Keratinocyte (primary cell): ENCODE data around the gene GNAI1. TPM values are rescaled to one million over a fixed set of nuclear protein-coding genes. Genes with fewer than 3 reads are reported as not detected.
A peak's percentile ranks its signal among the peaks of the same experiment; 100 is the strongest.

Experiments
- DNase-seq: peaks from one replicate; pipeline ENCODE4 v3.0.0-alpha.2; 2011; ENCODE audit warnings: low read depth, missing footprints, low spot score
- FAIRE-seq: peaks from 2 replicates; lab custom pipeline; 2011; peaks lifted over from hg19 to GRCh38; lab: Jason Lieb, UNC
- H2AFZ ChIP-seq: 2 replicates; pipeline ENCODE4 v1.6.0; 2012; ENCODE audit warnings: low read length, control low read depth, inconsistent platforms; ENCODE audit not compliant: control insufficient read depth
- H3K27ac ChIP-seq: 2 replicates; pipeline ENCODE4 v1.5.1; 2011; ENCODE audit warnings: low read length; ENCODE audit not compliant: control insufficient read depth, insufficient read depth
- H3K27me3 ChIP-seq: 3 replicates; pipeline ENCODE4 v1.6.0; 2011; ENCODE audit warnings: low read length; ENCODE audit not compliant: control insufficient read depth, insufficient read depth; ENCODE audit errors: extremely low read depth
- H3K36me3 ChIP-seq, 2 experiments: 2 replicates in 1 of 2; 3 replicates in 1 of 2; pipeline ENCODE4 v1.5.1; 2011; ENCODE audit warnings: low read length in 2 of 2, mild to moderate bottlenecking in 1 of 2; ENCODE audit not compliant: control insufficient read depth in 2 of 2, insufficient read depth in 2 of 2; ENCODE audit errors: extremely low read depth in 1 of 2
- H3K4me1 ChIP-seq: 3 replicates; pipeline ENCODE4 v1.5.1; 2011; ENCODE audit warnings: low read length; ENCODE audit not compliant: control insufficient read depth, insufficient read depth; ENCODE audit errors: extremely low read depth
- H3K4me2 ChIP-seq: 3 replicates; pipeline ENCODE4 v1.6.0; 2011; ENCODE audit warnings: low read depth, low read length; ENCODE audit not compliant: control insufficient read depth, insufficient read depth; ENCODE audit errors: extremely low read depth
- H3K4me3 ChIP-seq, 3 experiments: fragments of 200-600 bp in 1 of 3; sonication (generic) in 1 of 3; 2 replicates in 2 of 3; 3 replicates in 1 of 3; pipeline ENCODE4 v1.5.1; 2011 to 2016; ENCODE audit warnings: low read length in 3 of 3, mild to moderate bottlenecking in 3 of 3, control low read depth in 2 of 3, inconsistent platforms in 1 of 3, low read depth in 1 of 3, mixed read lengths in 1 of 3, mixed run types in 1 of 3, moderate library complexity in 1 of 3; ENCODE audit not compliant: control insufficient read depth in 2 of 3, insufficient read depth in 2 of 3; ENCODE audit errors: extremely low read depth in 1 of 3
- H3K79me2 ChIP-seq: 2 replicates; pipeline ENCODE4 v1.6.0; 2012; ENCODE audit warnings: low read length; ENCODE audit not compliant: control insufficient read depth, insufficient read depth
- H3K9ac ChIP-seq: 3 replicates; pipeline ENCODE4 v1.6.0; 2011; ENCODE audit warnings: low read length; ENCODE audit not compliant: control insufficient read depth, insufficient read depth; ENCODE audit errors: extremely low read depth
- H3K9me1 ChIP-seq: 3 replicates; pipeline ENCODE4 v1.6.0; 2011; ENCODE audit warnings: low read length; ENCODE audit not compliant: control insufficient read depth, insufficient read depth; ENCODE audit errors: extremely low read depth
- H3K9me3 ChIP-seq: 2 replicates; pipeline ENCODE4 v1.5.1; 2012; ENCODE audit warnings: low read depth, low read length; ENCODE audit not compliant: control insufficient read depth
- H4K20me1 ChIP-seq: 3 replicates; pipeline ENCODE4 v1.6.0; 2011; ENCODE audit warnings: low read length; ENCODE audit not compliant: control insufficient read depth, insufficient read depth; ENCODE audit errors: extremely low read depth
- EZH2 ChIP-seq: IDR thresholded peaks from one replicate; pipeline ENCODE4 v1.6.1; 2012; ENCODE audit warnings: inconsistent platforms, mild to moderate bottlenecking, low read length, moderate library complexity
- dilution Hi-C: fragments of 300-500 bp; cut with MboI; formaldehyde crosslinking; loops from one replicate; pipeline ENCODE4 v1.7.0; 2020; ENCODE audit warnings: low sequenced_read_pairs; ENCODE audit not compliant: extremely low pct_ligation_motif_present
- polyA plus RNA-seq, 5 experiments: library from polyadenylated mRNA; depleted of rRNA in 3 of 5; stranded (reverse) in 3 of 5; stranded (forward) in 1 of 5; unstranded in 1 of 5; fragments of >200 nt; gene quantifications; 1 replicate in 1 of 5; 2 replicates in 3 of 5; 3 replicates in 1 of 5; pipeline versions ENCODE4 v1.2.1 to v1.2.3, GENCODE V29; 2011 to 2012; ENCODE audit warnings: missing spikeins in 2 of 5, low read depth in 1 of 5, low replicate concordance in 1 of 5
- TF ChIP-seq, protein P1 (sequence below), 3 experiments: IDR thresholded peaks in 1 of 3; conservative IDR thresholded peaks in 1 of 3; optimal IDR thresholded peaks in 1 of 3; 2 replicates in 2 of 3; 3 replicates in 1 of 3; pipeline versions ENCODE3 to v1.5.1; 2011; ENCODE audit warnings: low read length in 3 of 3, mild to moderate bottlenecking in 3 of 3, moderate library complexity in 2 of 3, control low read depth in 1 of 3, inconsistent platforms in 1 of 3; ENCODE audit not compliant: insufficient read depth in 2 of 3; ENCODE audit errors: extremely low read depth in 1 of 3

Gene GNAI1
- polyA plus RNA-seq, 1 donor (not counting 4 experiments of a cell fraction or from before 2014, with no cell fraction given): 84.1 TPM

DNA sequence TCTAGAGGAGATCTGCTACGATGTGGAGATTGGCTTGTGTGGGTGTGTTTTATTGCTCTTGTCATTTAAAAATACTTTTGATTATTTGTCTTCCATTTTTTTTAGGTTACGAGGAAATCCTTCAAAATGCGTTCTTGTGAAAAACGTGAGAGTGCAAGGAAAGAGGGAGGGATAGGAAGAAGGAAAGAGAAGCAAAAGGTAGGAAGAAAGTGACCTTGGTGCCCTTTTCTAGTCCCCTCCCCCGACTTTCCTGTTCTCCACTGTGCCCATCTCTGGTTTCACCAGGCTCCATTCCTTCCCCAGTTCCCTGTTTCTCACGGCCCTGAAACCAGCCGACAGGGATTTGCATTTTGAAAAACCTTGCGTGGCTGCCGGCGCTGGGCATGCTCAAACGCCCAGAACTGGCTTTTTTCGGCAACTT is 506 bp upstream of the GNAI1 start:
- no peaks in the 10 kb centered on the region for H3K9me1 ChIP-seq
- H3K9me3 ChIP-seq: no peaks in the 10 kb centered on the region
- peak overlapping the region; percentile 99 for H3K9ac ChIP-seq
- no peaks in the 10 kb centered on the region for H3K36me3 ChIP-seq
- peak overlapping the region; percentile 97 for H3K27ac ChIP-seq
- no peak for TF ChIP-seq EZH2
- TF ChIP-seq, protein P1, sequence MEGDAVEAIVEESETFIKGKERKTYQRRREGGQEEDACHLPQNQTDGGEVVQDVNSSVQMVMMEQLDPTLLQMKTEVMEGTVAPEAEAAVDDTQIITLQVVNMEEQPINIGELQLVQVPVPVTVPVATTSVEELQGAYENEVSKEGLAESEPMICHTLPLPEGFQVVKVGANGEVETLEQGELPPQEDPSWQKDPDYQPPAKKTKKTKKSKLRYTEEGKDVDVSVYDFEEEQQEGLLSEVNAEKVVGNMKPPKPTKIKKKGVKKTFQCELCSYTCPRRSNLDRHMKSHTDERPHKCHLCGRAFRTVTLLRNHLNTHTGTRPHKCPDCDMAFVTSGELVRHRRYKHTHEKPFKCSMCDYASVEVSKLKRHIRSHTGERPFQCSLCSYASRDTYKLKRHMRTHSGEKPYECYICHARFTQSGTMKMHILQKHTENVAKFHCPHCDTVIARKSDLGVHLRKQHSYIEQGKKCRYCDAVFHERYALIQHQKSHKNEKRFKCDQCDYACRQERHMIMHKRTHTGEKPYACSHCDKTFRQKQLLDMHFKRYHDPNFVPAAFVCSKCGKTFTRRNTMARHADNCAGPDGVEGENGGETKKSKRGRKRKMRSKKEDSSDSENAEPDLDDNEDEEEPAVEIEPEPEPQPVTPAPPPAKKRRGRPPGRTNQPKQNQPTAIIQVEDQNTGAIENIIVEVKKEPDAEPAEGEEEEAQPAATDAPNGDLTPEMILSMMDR (optimal IDR thresholded peaks at IDR 0.05 in 1 of 3, IDR thresholded peaks at IDR 0.05 in 1 of 3, conservative IDR thresholded peaks at IDR 0.05 in 1 of 3; ENCODE audit: extremely low read depth in 1 of 3, insufficient read depth in 2 of 3, low read length in 3 of 3): no peak
- FAIRE-seq (peak; percentile 89), DNase-seq (no peak)
- peaks cover 42% of the 10 kb centered on the region for H3K79me2 ChIP-seq
- peaks cover 3% of the 10 kb centered on the region for H4K20me1 ChIP-seq
- peak overlapping the region; percentile 24 to 60 (median 41) for H3K4me3 ChIP-seq
- peak overlapping the region; percentile 85 for H2AFZ ChIP-seq
- dilution Hi-C loops: no loop called here
- peak overlapping the region; percentile 92 for H3K4me2 ChIP-seq
- peaks cover 29% of the 10 kb centered on the region for H3K4me1 ChIP-seq
- H3K27me3 ChIP-seq: no peaks in the 10 kb centered on the region

DNA sequence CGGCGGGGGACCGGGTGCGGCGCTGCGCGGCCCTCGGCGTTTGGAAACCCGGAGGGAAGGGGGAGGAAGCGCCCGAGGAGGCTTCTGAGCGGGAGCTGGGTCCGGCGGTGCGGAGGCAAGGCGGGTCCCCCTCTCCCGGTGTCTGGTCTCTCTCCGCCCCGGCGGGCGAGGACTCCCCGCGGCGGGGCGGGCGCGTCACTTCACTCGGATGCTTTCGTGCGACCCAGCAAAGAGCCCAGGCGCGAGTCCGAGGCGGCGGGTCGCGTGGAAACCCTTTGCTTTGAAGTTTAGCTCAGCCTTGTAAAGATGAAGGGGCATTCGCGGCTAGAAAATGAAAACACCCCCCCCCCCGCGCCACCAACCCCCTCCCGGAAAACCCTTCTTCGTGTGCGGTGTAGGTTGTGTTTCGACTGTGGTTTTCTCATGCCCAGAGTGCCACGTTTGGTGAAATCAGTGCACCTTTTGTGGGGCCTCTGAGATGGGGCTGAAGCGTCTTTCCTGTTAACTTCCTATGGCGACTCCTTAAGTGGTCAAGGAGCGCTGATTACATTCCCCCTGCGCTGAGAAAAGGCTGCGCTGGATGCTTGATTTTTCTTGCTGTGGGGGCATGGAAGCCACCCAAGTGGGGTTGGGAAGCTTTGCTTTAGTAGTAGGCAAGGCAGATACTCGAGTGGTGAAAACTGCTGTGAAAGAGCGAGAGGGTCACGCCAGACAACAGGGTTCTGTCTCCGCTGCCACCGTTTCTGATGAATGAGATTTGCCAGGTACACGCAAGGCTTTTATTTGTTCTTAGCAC is 876 bp downstream of the GNAI1 start:
- peaks cover 54% of the 10 kb centered on the region for H3K79me2 ChIP-seq
- H3K27ac ChIP-seq: peak overlapping the region; percentile 97
- dilution Hi-C loops: no loop called here
- no peaks in the 10 kb centered on the region for H3K9me1 ChIP-seq
- H4K20me1 ChIP-seq: peaks cover 3% of the 10 kb centered on the region
- no peaks in the 10 kb centered on the region for H3K27me3 ChIP-seq
- no peak for DNase-seq
- no peaks in the 10 kb centered on the region for H3K9me3 ChIP-seq
- peak overlapping the region; percentile 99 for H3K9ac ChIP-seq
- FAIRE-seq: peak; percentile 9
- TF ChIP-seq, protein P1 (optimal IDR thresholded peaks at IDR 0.05 in 1 of 3, IDR thresholded peaks at IDR 0.05 in 1 of 3, conservative IDR thresholded peaks at IDR 0.05 in 1 of 3; ENCODE audit: extremely low read depth in 1 of 3, insufficient read depth in 2 of 3, low read length in 3 of 3): no peak
- TF ChIP-seq EZH2: no peak
- H3K4me1 ChIP-seq: peaks cover 43% of the 10 kb centered on the region
- H3K4me3 ChIP-seq: peak overlapping the region; percentile 92 to 99 (median 93)
- H3K36me3 ChIP-seq: no peaks in the 10 kb centered on the region
- H3K4me2 ChIP-seq: peak overlapping the region; percentile 94
- peak overlapping the region; percentile 30 for H2AFZ ChIP-seq
